ENCODE results near the gene MT1E. TPM values are rescaled to one million over a fixed set of nuclear protein-coding genes. Genes with fewer than 3 reads are reported as not detected.

The MT1E gene
- total RNA-seq, 1 experiment from 2014 or later = 50.6 TPM

GRCh38 chr16:56600398-56600999, 25.1 kb upstream of the MT1E start:
- Histone ChIP-seq H3K36me3 (ENCODE audit: insufficient read depth, low read length, poor library complexity, severe bottlenecking) (no peaks in the 10 kb centered on the region), H3K4me3 (ENCODE audit: low read depth, low read length, poor library complexity, severe bottlenecking) (no peak overlapping the region), H3K27ac (ENCODE audit: low read depth, low read length, poor library complexity, severe bottlenecking) (no peak overlapping the region), H3K9me3 (ENCODE audit: low read depth, low read length, poor library complexity, severe bottlenecking) (no peaks in the 10 kb centered on the region), H3K27me3 (replicated peaks; ENCODE audit: insufficient read depth, low read depth, low read length, poor library complexity) (no peaks in the 10 kb centered on the region), H3K4me1 (ENCODE audit: insufficient read depth, low read length, poor library complexity, severe bottlenecking) (no peaks in the 10 kb centered on the region)
- CTCF ChIA-PET = interaction anchor here (0.5 to 1.3 kb wide), 7 partner anchors 9 to 1136 kb away, joined by 3 to 7 read pairs (median 3); no protein-coding TSS in a partner anchor
- intact Hi-C loops (cut with micrococcal nuclease; ENCODE audit: unreplicated experiment) = loop anchor here (1.0 to 5.0 kb wide), 2 partner anchors 86 to 102 kb away; no protein-coding TSS in a partner anchor
- POLR2A ChIA-PET (ENCODE audit: low non-redundant PET) = no interaction called here
- no TSS peak for BruUV-seq (replicated peaks)
- TF ChIP-seq CTCF (conservative IDR thresholded peaks at IDR 0.05; ENCODE audit: low read depth, low read length) (peak; percentile 77), EZH2 (IDR thresholded peaks at IDR 0.05; ENCODE audit: borderline replicate concordance, low read depth, low read length, poor library complexity, severe bottlenecking) (no peak)
- DNase-seq (ENCODE audit: low spot score) = peak; percentile 69

GRCh38 chr16:56601325-56601724, 24.3 kb upstream of the MT1E start:
- no peak for DNase-seq (ENCODE audit: low spot score)
- ChIA-PET POLR2A (ENCODE audit: low non-redundant PET) (no interaction called here), CTCF (interaction anchor here (1.3 kb wide), 1 partner anchor 101 kb away, joined by 4 read pairs; no protein-coding TSS in a partner anchor)
- no peaks in the 10 kb centered on the region for H3K27me3 ChIP-seq (replicated peaks; ENCODE audit: insufficient read depth, low read depth, low read length, poor library complexity)
- H3K9me3 ChIP-seq (ENCODE audit: low read depth, low read length, poor library complexity, severe bottlenecking) = no peaks in the 10 kb centered on the region
- H3K4me3 ChIP-seq (ENCODE audit: low read depth, low read length, poor library complexity, severe bottlenecking) = no peak overlapping the region
- no peaks in the 10 kb centered on the region for H3K4me1 ChIP-seq (ENCODE audit: insufficient read depth, low read length, poor library complexity, severe bottlenecking)
- no peaks in the 10 kb centered on the region for H3K36me3 ChIP-seq (ENCODE audit: insufficient read depth, low read length, poor library complexity, severe bottlenecking)
- TF ChIP-seq CTCF (conservative IDR thresholded peaks at IDR 0.05; ENCODE audit: low read depth, low read length) (no peak), EZH2 (IDR thresholded peaks at IDR 0.05; ENCODE audit: borderline replicate concordance, low read depth, low read length, poor library complexity, severe bottlenecking) (no peak)
- H3K27ac ChIP-seq (ENCODE audit: low read depth, low read length, poor library complexity, severe bottlenecking) = no peak overlapping the region
- intact Hi-C loops (cut with micrococcal nuclease; ENCODE audit: unreplicated experiment) = loop anchor here (5.0 kb wide), 1 partner anchor 101 kb away; no protein-coding TSS in a partner anchor
- no TSS peak for BruUV-seq (replicated peaks)

GRCh38 chr16:56603589-56603988, 22.0 kb upstream of the MT1E start:
- no peaks in the 10 kb centered on the region for H3K36me3 ChIP-seq (ENCODE audit: insufficient read depth, low read length, poor library complexity, severe bottlenecking)
- H3K9me3 ChIP-seq (ENCODE audit: low read depth, low read length, poor library complexity, severe bottlenecking) = no peaks in the 10 kb centered on the region
- H3K27me3 ChIP-seq (replicated peaks; ENCODE audit: insufficient read depth, low read depth, low read length, poor library complexity) = no peaks in the 10 kb centered on the region
- intact Hi-C loops (cut with micrococcal nuclease; ENCODE audit: unreplicated experiment) = loop anchor here (5.0 kb wide), 1 partner anchor 99 kb away; no protein-coding TSS in a partner anchor
- no peak overlapping the region for H3K4me3 ChIP-seq (ENCODE audit: low read depth, low read length, poor library complexity, severe bottlenecking)
- BruUV-seq (replicated peaks) = no TSS peak
- peak; percentile 59 for DNase-seq (ENCODE audit: low spot score)
- peaks cover 17% of the 10 kb centered on the region for H3K4me1 ChIP-seq (ENCODE audit: insufficient read depth, low read length, poor library complexity, severe bottlenecking)
- H3K27ac ChIP-seq (ENCODE audit: low read depth, low read length, poor library complexity, severe bottlenecking) = no peak overlapping the region
- CTCF ChIA-PET = interaction anchor here (0.6 to 1.9 kb wide), 3 partner anchors 22 to 98 kb away, joined by 3 to 30 read pairs (median 3); partner anchors contain the start of gene MT1E
- POLR2A ChIA-PET (ENCODE audit: low non-redundant PET) = no interaction called here
- peak; percentile 43; the same call in 1 of the 2 replicates for TF ChIP-seq CTCF (conservative IDR thresholded peaks at IDR 0.05; ENCODE audit: low read depth, low read length)
- TF ChIP-seq EZH2 (IDR thresholded peaks at IDR 0.05; ENCODE audit: borderline replicate concordance, low read depth, low read length, poor library complexity, severe bottlenecking) = no peak
